RKO (cell line): ENCODE measurements around the gene SEC61B.

Source experiments
- DNase-seq: peaks from one replicate; pipeline ENCODE4 v3.0.0-alpha.2; 2016; ENCODE audit warnings: low spot score

The SEC61B gene

GRCh38 chr9:99221621-99222415 is at the start of gene SEC61B, which contains the start of gene ALG2:
Gene SEC61B (plus strand): TSS chr9:99222282. CDS start chr9:99222364, 82 bp downstream.
Gene ALG2 (minus strand): TSS chr9:99221942. CDS start chr9:99221894, 48 bp downstream.
- peak; percentile 98 for DNase-seq

DNA sequence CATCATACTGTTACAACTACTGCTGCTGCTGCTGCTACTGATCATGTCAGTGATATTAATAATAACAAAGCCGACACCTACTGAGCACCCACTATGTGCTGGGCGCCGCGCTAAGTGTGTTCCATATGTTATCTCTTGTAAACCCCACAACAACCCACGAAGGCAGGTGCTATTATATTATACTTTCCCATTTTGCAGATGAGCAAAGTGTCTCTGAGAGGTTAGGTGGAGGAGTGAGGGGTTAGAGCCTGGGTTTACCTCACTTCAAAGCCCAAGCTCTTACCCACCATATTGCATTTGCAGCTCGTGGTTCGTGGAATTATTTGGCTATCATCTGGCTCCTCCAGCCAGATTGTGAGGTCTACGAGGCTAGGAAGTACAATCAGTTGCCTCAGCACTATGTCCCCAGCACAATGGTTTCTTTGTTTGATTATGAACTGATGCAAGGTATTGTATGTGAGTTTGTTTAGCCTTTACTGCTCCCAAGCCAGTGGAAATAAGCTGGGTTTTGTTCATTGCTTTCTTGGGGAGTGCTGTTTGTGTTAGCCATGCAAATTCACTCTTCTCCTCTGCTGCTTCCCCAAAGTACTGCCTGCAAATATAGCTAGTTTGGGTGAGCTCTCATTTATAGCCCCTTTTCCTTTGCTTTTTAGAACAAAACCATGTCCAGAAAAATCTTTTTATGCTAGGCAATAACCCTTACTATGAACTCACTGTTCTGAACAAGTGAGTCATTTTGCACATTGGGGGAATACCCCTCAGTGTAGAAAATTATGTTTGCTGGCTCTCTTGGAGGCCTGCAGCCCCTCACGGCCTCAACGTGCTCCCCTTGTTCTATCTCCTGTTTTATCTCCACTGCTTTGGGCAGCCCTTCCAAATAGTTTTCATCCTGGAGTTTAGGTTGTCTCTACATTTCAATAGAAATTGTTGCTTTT is 48.2 kb upstream of the SEC61B start:
- no peak for DNase-seq

DNA sequence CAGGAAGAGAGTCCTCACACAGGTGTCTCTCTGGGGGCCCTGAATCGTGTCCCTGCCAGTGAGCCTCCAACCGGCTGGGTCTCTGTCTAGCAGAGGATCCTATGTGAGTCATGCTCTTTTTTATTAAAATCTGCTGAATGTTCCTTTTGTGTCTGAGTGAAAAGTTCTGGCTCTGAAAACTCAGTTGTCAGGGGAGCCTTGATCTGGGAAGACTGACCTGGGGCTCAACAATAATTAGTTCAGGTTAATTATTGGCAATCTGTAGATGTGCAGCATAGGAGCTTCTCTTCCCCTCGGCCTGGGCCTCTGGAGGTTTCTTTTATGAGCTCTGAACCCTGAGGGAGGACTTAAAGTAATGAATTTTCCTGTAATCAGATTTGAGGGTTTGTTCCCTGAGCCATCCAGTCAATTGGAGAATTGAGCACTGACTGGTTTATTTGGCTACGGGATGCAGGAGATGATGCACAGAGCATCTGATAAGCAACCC is 45.5 kb upstream of the SEC61B start:
- DNase-seq, result no peak

GRCh38 chr9:99177576-99178366 is 44.3 kb upstream of the SEC61B start:
- DNase-seq, result no peak

DNA sequence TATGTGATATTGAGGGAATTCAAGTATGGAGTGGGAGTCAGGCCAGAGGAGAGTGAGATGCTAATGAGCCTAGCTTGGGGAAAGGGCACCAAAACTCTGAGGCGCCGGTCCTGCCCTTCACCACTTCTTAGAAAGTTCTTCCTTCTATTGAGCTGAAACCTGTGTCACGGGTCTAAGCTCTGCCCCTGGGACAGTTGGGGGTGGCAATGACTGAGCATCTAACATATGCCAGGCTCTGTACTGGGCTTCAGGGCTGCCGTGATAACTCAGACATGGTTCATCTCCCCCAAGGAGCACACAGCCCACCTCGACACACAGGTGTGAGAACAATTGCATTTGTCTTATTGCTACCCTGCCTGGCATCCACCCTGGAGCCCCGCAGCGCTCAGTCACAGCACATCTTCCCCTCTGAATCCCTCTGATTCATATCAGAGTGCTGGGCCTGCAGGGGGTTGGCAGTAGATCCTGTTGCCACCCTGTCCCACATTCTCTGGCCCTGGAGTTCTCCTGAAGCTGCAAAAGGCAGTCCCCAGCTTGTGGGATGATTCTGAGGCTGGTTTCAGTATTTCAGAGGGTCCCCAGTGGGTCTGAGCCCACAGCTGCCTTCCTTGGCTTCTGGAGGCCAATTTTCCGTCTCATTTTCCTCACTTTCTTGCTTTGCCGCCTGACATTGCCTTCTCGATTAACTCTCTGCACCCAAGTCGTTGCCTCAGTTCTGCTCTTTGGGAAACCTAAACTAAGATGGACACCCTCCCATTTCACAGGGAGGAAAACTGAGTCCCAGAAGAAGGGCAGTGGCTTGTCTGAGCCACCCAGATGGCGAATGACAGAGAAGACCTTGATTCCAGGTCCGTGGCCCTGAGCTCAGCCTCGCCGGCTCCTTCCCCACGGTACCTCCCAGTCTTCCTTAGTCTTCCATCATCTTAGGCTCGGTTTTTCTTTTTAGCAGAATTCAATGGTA is 42.9 kb upstream of the SEC61B start:
- no peak for DNase-seq

- no peak for DNase-seq
Observed at GRCh38 chr9:99180199-99180598, 41.9 kb upstream of the SEC61B start.

DNA sequence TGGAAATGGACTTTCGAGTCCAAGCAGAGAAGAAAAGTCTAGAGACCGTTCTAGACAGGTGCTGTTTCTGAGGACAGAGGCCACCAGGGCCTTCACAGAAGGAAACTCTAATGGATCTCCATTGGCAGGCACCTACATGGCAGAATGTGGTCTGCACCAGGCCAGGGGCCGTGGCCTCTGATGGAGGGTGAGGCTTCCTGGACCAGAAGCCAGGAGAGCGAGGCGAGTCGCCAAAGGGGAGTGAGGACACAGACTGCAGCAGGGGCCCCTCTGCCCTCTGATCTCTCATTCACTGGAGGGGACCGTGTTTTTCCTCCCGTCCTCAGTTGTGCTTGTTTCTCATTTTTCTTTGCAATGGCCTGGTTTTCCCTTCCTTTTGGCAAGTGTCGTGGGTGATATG is 41.4 kb upstream of the SEC61B start:
- no peak for DNase-seq

DNA sequence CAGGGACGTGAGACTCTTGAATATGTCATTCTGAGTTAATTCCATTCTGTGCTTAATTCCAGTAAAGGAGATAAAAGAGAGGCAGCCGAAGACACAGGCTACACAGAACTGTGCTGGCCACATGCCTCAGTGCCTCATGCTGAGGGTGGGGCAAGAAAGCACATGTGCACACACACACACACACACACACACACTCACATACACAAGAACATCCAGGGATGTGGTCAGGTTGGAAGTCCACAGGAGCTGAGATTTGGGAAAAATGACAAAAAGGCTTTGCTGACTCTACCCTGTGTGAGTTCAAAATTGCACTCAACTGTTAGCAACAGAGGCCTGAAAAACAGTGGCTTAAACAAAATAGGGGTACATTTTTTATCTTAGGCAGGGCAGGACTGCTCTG is 40.9 kb upstream of the SEC61B start:
- DNase-seq, result no peak

DNA sequence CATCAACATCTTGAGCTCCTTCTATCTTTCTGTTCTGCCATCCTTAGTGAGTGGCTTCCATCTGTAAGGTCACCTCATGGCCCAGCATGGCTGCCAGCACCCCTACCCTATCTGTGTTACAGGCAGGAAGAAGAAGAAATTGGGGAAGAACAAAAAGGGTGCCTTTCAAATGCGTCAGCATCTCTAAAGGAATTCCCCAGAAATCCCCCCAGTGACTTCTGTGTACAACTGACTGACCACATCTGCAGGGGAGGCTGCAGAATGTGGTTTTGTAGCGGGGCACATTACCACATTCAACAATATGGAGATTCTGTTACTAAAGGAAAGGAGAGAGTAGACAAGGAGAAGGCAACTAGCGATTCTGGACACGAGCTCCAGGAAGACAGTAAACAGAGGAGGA is 40.5 kb upstream of the SEC61B start:
- DNase-seq, result no peak

- DNase-seq, result no peak
Observed at GRCh38 chr9:99182356-99182755, 39.7 kb upstream of the SEC61B start.

- no peak for DNase-seq
Observed at GRCh38 chr9:99183616-99184015, 38.5 kb upstream of the SEC61B start.

- DNase-seq, result no peak
Observed at GRCh38 chr9:99184110-99184474, 38.0 kb upstream of the SEC61B start.

- peak; percentile 92 for DNase-seq
Observed at GRCh38 chr9:99184475-99185347, 37.4 kb upstream of the SEC61B start.

DNA sequence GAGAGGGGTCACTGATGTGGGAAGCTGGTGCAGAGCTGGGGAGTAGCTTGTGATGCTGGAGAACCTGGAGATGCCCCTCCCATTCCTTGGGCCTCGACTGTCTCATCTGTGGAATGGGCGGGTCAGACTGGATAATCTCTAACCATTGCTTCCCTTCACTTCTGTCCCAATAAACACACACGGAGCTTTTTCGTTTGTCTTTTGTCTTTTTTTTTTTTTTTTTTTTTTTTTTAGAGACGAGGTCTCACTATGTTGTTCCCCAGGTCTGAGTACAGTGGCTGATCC is 36.8 kb upstream of the SEC61B start:
- DNase-seq, result no peak

DNA sequence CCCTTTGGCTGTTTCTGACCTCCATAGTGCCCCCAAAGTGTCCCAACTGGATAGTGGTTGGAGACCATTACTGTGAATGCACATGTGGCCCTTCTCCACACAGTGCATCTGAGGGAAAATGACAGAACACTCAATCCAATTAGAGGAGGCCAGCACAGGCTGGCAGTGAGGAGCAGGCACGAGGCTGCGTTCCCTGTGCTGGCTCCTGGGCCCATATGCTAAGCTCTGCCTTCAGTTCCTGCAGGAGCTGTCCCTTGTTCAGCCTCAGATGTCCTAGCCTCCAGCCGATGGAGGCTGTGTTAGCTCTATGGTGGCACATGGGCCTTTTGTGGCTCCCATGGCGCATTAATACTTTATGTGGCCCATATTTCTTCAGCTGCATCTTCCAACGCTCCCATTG is 36.1 kb upstream of the SEC61B start:
- no peak for DNase-seq

DNA sequence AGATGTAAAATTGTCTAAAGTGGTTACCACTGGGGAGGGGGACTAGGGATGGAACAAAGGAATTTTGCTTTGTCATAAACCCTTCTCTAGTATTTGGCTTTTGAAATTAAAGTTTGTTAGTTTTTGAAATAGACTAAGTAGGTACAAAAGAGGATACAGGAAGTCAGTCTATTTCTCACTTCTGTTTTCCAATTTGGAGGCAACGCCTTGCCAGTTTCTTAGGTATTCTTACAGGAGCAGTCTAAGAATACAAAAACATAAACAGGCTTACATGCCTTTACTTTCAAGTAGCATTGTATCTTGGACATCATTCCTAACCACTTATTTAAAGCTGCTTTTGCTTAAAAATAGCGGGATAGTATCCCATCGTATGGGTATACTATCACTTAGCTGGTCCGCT is 34.8 kb upstream of the SEC61B start:
- no peak for DNase-seq

GRCh38 chr9:99189186-99189585 is 32.9 kb upstream of the SEC61B start:
- no peak for DNase-seq

DNA sequence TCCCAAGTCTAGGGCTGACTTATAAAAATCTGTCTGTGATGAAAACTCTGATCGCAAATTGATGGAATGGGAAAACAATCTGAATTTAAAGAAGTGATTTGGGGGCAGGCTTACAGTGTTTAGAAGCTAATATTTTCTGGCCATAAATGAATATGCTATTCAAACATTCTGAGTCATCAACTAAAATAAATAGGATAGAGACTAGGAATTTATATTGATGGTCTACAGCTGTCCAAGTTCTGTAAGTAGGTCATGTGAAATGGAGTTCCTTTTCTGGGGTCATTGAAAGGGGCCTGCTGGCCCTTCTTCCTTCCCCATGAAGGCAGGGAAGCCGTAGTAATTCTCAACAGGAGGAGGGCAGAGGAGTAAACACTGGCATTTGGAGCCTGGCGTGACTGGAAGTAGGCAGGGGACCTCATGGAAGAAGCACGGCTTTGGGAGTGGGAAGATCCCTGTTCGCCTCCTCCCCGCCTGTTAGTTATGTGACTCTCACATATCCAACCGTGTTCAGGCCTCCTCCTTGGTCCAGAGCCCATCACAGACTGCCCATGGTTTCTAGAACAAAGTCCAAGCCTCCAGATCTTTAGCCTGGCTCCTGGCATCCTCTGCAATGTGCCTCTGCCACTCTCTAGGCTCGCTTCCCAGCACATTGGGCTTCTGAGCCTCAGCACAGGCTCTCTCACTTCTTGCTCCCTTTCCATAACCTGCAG is 32.0 kb upstream of the SEC61B start:
- DNase-seq, result no peak

- no peak for DNase-seq
Observed at GRCh38 chr9:99190597-99191283, 31.3 kb upstream of the SEC61B start.
